NCI-H187 treated with DMSO at 0.1 percent for 48 hours (cell line): ENCODE results near the gene TAX1BP3.

ENCODE experiments used
- DNase-seq: peaks from one replicate; lab custom pipeline; 2025; lab: John Stamatoyannopoulos, UW

Gene TAX1BP3

DNA sequence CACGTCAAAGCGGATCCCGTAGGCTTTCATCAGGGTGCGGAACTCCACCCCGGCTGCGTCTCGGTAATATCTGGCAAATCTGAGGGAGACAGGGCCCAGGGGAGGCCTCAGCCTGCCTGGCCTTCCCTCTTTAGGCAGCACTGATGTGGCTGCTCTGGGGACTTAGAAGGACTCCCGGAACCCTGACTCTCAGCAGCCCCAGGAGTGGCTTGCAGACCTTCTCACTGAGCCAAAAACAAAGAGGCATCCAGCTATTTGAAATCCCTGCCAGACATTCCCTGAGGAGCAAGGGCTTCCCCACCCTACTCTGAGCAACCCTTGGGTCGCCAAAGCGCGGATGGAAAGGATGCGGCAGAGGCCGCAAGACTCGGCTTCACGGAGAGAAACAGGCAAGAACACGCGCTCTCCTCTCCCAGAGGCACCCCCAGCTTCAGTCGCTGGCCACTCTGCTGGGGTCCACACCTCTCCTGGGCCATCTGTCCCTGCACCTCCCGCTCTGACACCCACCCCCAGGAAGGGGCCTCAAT lies 19.7 kb upstream of the TAX1BP3 start:
- no peak for DNase-seq

DNA sequence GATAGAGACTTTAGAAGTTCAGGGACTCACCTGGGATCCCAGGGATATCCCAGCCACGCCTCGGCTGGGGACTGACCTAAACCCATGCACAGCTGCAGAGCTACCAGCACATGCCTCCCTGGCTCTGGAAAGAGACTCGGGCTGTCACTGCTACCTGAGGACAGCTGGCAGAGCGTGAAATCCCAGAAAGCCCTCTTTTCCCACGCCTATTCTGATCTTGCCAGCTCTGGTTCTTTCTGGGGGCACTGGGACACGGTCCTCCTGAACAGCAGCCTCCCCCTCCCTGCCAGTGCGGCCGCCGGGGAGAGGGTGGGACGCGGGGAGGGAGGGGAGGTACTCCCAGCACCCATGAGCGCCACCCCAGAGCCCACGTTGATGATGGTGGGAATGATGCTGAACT lies 16.8 kb upstream of the TAX1BP3 start:
- DNase-seq: no peak

DNA sequence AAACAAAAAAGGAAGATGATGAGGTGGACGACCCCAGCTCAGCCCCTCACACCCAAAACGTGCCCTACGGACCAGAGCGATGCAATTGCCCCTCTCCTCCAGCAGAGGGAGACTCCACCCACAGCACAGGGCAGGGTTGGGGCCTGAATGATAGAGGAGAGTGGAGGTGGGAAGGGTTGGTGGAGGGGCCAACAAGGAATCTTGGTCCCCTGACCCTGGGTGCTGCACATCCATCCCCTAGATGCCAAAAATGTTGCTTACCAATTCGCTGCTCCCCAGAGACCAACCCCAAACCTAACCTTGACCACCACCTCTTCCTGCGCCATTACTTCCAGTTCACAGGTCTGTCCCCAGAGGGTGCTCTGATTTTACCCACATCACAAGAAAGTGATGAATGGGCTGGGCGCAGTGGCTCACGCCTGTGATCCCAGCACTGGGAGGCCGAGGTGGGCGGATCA lies 14.7 kb upstream of the TAX1BP3 start:
- DNase-seq: no peak

DNA sequence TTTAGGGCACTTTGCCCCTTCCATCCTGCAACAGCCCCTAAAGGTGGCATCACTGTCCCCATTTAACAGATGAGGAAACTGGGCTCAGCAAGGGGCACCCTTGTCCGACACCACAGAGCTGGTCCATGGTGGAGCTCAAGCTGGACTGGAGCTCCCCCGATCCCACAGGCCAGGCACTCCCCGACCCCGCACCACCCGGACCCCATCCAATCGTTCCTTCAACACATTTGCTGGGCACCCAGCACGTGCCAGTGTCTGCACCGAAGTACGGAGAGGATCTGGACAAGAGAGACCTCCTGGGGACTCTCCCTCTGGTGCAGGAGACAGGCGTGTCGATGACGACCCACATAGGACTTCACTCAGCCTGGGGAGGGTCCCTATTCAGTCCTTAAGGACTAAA lies 13.7 kb upstream of the TAX1BP3 start:
- no peak for DNase-seq

DNA sequence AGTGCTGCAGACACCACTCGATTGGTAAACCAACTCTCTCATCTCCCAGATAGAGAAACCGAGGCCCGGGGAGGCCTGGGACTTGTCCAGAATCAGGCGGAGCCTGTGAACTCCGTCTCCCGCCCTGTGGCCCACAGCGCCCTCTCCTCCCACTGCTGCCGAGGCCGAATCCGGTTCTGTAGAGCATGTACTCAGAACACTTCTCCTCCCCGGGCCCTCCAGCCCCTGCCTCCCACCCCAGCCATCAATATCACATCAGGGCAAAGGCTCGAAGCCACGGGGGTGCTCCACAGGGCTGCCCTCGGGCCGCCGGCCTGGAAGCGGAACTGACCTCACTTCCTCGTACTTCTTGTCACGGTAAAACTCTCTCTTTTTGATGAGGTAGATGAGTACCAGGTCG lies 13.2 kb upstream of the TAX1BP3 start:
- DNase-seq: no peak

DNA sequence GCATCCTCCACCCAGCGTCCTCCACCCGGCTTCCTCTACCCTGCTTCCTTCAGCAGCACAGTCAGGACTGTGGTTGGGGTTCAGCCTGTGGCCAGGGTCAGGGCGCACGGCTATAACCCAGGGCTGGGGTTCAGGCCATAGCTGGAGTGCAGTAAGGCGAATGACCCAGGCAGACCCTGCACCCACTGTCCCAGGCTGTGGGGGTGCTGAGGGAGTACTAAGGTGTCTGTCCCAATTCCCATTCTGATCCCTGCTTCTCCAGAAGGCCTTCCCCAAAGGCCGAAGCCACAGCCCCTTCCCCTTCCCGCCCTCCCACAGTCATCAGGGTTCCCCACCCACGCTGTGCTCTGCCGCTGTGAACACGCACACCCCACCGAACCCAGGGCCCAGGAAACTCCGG lies 12.7 kb upstream of the TAX1BP3 start:
- DNase-seq: no peak

DNA sequence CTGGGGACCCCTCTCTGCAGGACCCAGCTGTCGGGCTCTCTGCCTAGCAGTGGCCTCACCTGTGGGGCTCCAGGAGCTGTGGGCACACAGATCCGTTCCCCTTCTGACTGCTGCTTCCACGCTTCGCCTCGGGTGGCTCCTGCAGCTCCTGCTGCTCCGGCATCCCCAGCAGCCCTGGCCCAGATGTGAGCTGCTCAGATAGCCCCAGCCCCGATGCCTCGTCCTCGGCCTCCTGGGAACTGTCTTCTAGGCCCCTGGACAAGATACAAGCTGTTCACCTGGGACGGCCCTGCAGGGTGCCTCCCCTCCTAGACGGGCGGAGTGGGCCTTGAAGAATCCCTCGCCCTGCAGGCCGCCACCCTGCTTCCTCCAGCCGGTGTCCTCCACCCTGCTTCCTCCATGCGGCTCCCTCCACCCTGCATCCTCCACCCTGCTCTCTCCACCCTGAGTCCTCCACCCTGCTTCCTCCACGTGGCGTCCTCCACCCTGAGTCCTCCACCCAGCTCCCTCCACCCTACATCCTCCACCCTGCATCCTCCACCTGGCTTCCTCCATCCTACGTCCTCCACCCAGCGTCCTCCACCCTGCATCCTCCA lies 11.3 kb upstream of the TAX1BP3 start:
- DNase-seq: no peak

DNA sequence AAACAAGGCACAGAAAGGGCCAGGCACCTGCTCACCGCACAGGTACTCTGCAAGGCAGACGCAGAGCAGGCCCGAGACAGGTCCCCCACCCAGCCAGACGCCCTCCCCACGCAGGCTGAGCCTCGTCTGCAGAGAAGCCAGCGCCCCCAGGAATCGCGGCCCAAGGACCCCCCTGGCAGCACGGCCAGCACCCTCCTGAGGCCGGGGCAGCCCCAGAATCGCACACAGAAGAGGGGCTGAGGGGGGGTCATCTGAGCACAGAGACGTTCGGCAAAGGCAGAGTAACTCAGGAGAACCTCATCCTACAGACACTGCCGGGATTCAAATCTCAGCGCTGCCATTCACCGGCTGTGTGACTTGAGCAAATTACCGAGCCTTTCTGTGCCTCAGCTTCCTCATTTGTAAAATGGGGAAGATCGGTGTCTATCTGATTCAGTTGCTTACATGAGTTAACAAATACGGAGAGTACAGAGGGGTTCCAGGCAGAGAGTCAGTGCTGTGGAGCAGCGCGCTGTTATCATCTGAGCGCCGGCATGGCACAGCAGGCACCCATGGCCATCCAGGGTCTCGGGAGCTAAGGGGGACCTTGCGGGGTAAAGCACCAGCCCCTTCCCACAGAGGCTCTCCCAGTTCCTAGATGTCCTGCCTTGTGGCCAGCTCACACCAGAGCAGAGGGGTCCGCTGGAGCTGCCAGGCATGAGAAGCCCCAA lies 10.6 kb upstream of the TAX1BP3 start:
- no peak for DNase-seq

DNA sequence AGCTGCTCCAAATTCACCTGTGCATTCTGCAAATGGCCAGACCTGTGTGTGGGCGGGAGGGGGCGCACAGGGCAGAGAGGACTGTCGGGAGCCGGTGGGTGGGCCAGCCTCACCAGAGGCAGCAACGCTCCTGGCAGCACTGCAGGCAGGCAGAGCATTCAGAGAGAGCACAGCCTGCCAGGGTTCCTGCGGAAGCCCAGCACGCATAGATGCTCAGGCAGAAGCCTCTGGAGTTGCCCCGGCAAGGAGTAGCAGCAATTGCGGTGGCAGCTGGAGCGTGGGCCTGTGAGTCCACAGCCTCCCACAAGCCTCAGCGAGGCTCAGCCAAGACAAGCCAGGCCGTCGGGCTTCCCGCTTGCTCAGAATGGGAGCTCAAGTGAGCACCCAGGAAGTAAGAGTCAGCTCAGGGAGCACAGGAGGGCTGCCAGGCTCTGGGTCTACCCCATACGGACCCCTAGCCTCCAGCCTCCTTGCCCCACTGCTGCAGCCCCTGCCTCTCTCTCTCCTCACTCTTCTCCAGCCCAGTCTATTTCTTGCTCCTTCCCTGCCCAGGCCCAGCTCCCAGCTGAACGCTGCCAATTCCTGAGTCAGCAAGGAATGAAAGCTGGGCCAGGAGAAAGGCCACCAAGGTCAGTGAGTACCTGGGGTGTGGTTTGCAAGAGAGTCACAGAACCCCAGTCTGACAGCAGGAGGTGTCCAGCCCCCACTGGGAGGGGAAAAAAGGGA lies 9.9 kb upstream of the TAX1BP3 start:
- DNase-seq: no peak

DNA sequence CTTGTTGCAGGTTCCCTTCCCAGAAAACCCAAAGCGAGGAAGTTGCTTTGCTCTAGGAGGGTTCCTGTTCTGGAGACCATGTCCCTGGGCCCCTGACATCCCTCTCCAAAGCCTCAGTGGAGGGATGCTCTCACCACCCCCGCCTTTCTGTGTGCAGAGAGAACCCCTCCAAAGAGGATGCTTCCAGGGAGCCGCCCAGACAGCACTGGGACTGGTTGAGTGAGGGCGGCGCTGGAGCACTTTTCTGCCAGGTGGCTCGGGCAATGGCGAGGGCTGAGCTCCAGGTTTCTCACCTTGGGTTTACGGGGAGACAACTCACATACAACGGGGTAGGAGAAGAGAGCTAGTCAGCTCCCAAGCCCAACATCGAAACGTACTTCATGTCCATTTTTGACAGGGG lies 7.5 kb upstream of the TAX1BP3 start:
- DNase-seq: no peak

DNA sequence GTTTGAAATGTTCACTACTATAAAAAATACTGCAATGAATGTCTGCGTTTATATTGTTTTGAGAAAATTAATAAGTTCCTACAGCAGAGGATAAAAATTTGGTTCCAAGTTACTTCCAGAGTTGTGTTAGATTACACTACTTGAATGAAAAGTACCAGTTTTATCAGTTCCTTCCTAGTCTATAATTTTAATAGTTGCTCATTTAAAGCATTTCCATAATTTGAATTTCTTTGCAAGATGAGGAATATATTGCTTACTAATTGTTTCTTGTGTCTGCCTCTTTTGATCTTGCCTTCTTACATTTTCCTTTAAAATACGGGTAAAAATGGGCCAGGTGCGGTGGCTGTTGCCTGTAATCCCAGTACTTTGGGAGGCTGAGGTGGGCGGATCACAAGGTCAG lies 4.2 kb upstream of the TAX1BP3 start:
- DNase-seq: no peak

DNA sequence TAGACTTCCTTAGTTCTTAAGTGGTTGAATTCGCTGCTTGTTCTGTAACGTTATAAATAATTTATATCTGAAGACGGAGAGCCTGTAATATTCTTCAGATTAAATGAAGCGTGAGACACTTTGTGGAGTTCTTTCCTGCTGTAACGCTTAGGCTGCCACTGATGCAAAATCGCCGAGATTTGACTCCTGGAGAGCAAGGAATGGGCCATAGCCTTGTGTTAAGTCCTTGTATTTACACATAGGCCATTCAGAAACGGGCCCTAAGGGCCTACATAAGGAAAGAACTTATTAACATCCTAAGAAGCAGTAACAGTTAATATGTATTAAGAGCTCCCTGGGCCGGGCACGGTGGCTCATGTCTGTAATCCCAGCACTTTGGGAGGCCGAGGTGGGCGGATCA lies 1.2 kb upstream of the TAX1BP3 start:
- no peak for DNase-seq

DNA sequence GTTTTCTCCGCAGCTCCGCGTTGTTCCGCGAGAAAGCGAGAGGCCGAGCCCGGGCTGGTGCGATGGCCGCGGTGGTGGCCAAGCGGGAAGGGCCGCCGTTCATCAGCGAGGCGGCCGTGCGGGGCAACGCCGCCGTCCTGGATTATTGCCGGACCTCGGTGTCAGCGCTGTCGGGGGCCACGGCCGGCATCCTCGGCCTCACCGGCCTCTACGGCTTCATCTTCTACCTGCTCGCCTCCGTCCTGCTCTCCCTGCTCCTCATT lies 638 bp upstream of the TAX1BP3 start:
- DNase-seq: no peak

DNA sequence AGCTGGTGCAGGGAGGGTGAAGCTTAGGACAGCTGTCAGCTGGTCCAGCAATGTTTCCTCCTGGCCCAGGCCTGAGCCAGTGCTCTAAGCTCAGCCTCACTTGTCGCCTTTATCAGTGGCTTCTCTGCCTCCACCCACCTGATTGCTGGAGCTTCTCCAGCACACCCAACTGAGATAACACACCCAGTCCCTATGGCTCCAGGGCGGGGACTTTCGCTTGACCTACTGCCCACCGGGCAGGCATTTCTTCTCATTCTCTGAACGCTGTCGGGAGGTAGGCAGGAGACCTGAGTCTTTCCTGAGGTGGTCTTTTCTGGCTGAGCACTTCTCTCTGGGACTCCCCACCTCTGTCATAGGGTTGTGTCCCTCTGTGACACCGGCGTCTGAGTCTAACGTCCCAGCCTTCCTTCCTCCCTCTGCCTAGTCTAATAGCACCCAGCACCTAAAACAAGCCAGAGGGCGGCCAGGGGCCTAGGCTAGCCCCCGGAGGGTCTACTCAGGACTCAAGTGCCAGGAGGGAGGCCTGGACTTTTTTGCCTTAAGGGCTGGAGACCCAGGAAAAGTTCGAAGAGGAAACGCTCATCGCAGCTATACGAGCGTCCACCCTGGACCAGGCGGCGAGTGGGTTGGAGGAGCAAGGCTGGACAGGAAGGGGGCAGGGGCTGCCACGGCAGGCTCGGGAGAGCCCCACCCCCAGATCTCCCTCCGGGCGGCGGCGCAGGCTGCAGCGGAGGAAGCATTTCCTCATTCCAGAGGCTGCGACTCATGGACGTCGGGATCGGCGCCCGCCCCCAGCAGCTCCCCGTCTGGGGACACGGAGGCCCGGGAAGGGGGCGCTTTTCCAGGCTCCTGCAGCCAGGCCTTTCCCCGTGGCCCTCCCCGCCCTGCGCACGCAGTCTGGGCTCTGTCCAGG lies 756 bp downstream of the TAX1BP3 start:
- no peak for DNase-seq

DNA sequence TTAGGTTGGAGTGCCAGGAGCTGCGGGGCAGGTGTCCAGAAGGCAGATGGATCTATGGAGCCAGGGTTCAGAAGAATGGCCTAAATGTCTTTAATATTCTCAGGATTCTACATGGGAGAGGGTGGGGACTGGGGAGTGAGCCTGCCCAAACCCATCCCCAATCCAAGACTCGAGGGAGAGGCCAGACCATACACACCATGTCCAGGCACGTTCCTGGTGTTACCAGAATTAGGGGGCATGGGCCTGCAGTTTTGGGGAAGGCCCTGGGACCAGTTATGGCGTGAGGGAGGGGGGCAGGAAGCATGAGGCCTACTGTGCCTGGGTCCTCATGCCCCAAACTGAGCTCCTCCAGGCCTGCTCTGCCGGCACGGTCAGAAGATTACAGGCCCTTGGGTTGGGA lies 1.9 kb downstream of the TAX1BP3 start:
- no peak for DNase-seq

DNA sequence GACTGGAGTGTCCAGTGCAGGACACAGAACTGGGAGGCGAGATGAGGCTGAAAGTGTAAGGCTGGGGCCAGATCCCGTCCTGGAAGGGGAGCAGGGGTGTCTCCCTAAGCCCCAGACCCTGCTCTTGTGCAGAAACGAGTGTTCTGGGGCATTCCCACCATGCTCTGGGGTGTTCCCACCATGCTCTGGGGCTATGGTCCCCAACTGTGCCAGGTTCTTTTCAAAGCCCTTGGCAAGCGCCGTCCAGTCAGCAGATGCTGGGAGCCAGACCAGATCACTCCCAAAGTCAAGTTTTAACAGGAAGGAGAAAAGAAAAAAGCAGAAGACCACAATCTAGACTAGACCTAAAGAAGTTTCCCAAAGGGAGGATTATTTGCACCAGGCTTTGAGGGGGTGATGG lies 2.5 kb downstream of the TAX1BP3 start:
- no peak for DNase-seq

DNA sequence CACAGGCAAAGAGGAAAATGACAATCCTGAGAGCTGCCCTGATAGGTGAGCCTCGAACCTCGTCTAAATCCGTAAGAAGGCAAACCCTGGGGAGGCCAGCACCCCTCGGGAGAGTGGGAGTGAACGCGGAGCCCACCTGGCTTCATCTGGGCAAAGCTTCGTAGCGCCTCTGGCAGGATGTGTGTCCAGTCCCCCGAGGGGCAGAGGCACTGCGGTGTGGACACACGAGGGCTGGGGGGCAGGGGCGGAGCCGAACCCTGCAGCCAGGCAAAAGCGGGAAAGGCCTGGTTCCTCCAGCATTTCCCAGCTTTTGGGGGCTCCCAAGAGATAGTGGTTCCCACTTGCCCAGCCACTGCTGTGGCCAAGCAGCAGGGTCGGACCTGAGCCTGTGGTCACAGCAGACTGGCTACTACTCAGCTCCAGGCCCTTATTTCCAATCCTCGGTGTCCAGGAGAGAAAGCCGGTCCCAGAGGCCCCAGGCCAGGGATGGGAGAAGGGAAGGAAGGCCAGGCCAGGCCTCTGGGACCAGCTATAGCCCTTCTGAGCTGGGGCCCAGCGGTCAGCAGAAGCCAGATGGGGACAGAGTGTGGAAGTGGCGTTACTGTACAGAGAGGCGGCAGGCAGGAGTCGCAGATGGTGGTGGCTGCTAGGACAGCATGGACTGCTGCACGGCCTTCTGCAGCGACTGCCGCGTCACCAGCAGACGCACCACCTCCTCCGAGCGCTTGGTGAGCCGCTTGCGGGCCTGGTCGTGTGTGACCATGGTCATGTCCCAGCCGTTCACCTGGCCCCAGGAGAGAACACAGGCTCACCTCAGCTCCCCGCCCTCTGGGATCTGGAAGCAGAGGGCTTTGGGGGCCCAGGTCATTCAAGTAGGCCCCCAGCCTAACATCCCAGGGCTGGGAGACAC lies 5.0 kb downstream of the TAX1BP3 start:
- no peak for DNase-seq

DNA sequence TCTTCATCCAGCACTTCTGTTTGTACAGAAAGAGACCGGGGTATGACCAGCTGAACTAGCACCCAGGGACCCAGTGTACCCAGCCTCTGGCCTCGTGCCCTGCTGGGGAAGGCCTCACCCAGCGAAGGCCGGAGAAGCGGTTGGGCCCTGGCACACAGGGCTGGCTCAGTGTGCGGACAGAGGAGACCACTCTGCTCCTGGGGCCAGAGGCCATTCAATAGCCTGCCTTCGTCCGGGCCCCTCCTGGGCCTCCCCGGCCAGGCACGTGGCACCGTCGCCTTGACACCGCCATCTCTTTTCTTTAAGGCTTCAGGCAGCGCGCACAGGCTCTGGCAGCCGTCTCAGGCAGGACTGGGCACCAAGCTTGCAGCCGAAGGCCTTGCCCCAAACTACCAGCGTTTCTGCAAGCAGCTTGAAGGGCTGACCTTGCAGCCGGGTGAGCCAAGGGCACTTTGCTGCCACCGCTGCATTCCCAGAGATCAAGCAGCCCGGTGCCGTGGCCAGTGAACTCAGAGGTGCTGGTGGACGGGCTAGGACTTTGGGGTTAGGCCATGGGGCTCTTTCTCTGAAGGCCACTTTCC lies 8.0 kb downstream of the TAX1BP3 start:
- DNase-seq: no peak

DNA sequence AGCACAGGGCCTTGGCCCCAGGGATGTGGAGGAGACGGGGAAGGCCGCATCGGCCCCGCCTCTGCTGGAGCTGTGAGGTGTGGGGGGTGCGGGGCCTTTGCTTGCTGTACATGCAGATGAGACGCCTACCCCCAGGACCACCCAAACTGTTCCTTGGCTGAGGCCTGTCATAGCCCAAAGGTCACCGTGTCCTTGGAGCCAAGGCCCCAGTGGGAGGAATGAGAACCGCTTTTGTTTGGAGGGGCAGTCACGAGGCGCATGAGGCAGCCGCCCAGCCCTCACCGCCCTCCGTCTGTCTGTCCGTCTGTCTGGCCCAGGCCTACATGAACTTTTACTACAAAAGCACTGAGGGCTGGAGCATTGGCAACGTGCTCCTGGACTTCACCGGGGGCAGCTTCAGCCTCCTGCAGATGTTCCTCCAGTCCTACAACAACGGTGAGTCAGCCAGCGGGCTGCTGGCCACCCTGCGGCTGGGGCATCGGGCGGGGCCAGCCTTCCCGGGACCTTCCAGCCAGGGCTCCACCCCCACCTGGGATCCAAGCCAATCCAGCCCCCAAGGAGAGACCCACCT lies 8.8 kb downstream of the TAX1BP3 start:
- no peak for DNase-seq

DNA sequence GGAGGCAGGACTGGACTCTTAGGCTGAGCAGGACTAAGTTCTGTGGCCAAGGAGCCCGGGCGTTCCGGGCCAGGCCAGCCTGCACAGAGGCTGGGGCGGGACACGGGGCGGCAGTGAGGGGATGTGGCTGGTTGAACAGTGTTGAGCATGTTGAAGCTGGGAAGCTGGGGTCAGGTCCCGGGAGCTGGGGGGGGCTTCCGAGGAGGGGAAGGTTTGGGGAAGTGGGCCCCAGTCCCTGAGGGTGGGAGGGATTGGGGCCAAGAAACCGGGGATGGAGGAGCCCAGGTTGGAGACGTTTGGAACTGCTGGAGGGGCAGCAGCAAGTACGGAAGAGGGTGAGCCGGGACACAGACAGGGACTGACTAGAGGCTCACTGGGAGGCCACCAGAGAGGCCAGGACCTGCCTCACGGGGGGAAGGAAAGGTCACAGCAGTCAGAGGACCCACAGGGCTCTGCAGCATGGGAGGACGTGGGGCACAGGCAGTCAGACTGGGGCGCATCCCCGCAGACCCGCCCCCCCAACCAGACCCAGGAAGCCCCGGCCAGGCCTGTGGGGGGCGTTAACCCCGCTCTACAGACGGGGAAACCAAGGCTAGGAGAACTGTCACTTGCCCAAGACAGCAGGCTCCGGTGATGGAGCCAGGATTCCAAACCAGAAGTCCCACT lies 9.5 kb downstream of the TAX1BP3 start:
- no peak for DNase-seq
